Brain microvascular endothelial cell (primary cell): ENCODE measurements around the gene IL24.
"Not testable (repeated sequence)": the region's sequence is repeated elsewhere in the genome, so short reads cannot be mapped to it uniquely, and the experiment has no call there.

Experiments
- DNase-seq: peaks from one replicate; pipeline ENCODE4 v3.0.0-alpha.2; 2020
- H3K27ac ChIP-seq: fragments of 250-450 bp; sonication (Bioruptor Pico); 2 replicates; pipeline ENCODE4 v1.5.1; 2020; ENCODE audit warnings: mild to moderate bottlenecking, moderate library complexity
- H3K27me3 ChIP-seq: fragments of 250-450 bp; sonication (Bioruptor Pico); replicated peaks from 2 replicates; pipeline ENCODE4 v1.5.1; 2020; ENCODE audit warnings: mild to moderate bottlenecking
- H3K36me3 ChIP-seq: fragments of 250-450 bp; sonication (Bioruptor Pico); replicated peaks from 2 replicates; pipeline ENCODE4 v1.5.1; 2020; ENCODE audit warnings: mild to moderate bottlenecking
- H3K4me3 ChIP-seq: 2 replicates; pipeline ENCODE4 v1.5.1; 2011; ENCODE audit warnings: low read depth, mild to moderate bottlenecking, control low read depth, low read length, moderate library complexity
- CTCF ChIP-seq: IDR thresholded peaks from 2 replicates; pipeline ENCODE4 v1.5.1; 2011; ENCODE audit warnings: low read depth, mild to moderate bottlenecking, moderate library complexity, low read length, control low read depth, inconsistent platforms; ENCODE audit errors: missing control alignments
- in situ Hi-C: cut with HindIII; loops from 2 replicates; pipeline ENCODE4 v1.10.0; 2017; ENCODE audit warnings: low sequenced_read_pairs, low pct_ligation_motif_present

The IL24 gene

GRCh38 chr1:206897175-206897574 is at the start of gene IL24:
TSS of gene IL24 (plus strand) at chr1:206897443. CDS start at chr1:206897833, 390 bp downstream.
- Histone ChIP-seq H3K27me3 (no peaks in the 10 kb centered on the region), H3K4me3 (no peak within 1 kb of the TSS), H3K36me3 (no peaks in the 10 kb centered on the region), H3K27ac (no peak within 1 kb of the TSS)
- no peak for DNase-seq
- in situ Hi-C loops: no loop called here
- no peak for TF ChIP-seq CTCF

- DNase-seq: no peak
- H3K4me3 ChIP-seq: no peak overlapping the region
- no peak for TF ChIP-seq CTCF
Measured at GRCh38 chr1:206847946-206848345, 49.3 kb upstream of the IL24 start.

GRCh38 chr1:206850401-206850800 is 46.8 kb upstream of the IL24 start:
- Histone ChIP-seq H3K4me3 (no peak overlapping the region), H3K27ac (no peak overlapping the region), H3K27me3 (peaks cover 11% of the 10 kb centered on the region), H3K36me3 (no peaks in the 10 kb centered on the region)
- TF ChIP-seq CTCF: no peak
- DNase-seq: no peak
- in situ Hi-C loops: no loop called here

More at GRCh38 chr1:206847946-206848345, 49.3 kb upstream of the IL24 start:
- Histone ChIP-seq H3K27me3 (peaks cover 11% of the 10 kb centered on the region), H3K27ac (no peak overlapping the region), H3K36me3 (no peaks in the 10 kb centered on the region)
- in situ Hi-C loops: no loop called here

- Histone ChIP-seq H3K36me3 (no peaks in the 10 kb centered on the region), H3K27me3 (peaks cover 11% of the 10 kb centered on the region), H3K27ac (no peak overlapping the region), H3K4me3 (no peak overlapping the region)
- in situ Hi-C loops: no loop called here
- TF ChIP-seq CTCF: no peak
- DNase-seq: no peak
Measured at GRCh38 chr1:206851341-206852010, 45.8 kb upstream of the IL24 start.

- DNase-seq, H3K27ac ChIP-seq, H3K4me3 ChIP-seq, in situ Hi-C loops, H3K36me3 ChIP-seq: not testable (repeated sequence)
- peaks cover 13% of the 10 kb centered on the region for H3K27me3 ChIP-seq
Measured at GRCh38 chr1:206852662-206853061, 44.6 kb upstream of the IL24 start.

GRCh38 chr1:206853696-206854095 is 43.5 kb upstream of the IL24 start:
- H3K27ac ChIP-seq, H3K36me3 ChIP-seq, H3K4me3 ChIP-seq, DNase-seq, in situ Hi-C loops: not testable (repeated sequence)
- H3K27me3 ChIP-seq: peaks cover 13% of the 10 kb centered on the region
